HG03342 (cell line): ENCODE results near the gene RNF149.
"Not testable (repeated sequence)": the region's sequence is repeated elsewhere in the genome, so short reads cannot be mapped to it uniquely, and the experiment has no call there.

Experiments used
- ATAC-seq: cut with Tn5 transposase; IDR thresholded peaks from one replicate; pipeline ENCODE4 v1.9.1; 2021; ENCODE audit warnings: mild to moderate bottlenecking, moderate library complexity; ENCODE audit not compliant: unreplicated experiment

The RNF149 gene

GRCh38 chr2:101263377-101263800 lies 45.1 kb downstream of the RNF149 start:
- no peak for ATAC-seq

GRCh38 chr2:101262142-101262541 lies 46.4 kb downstream of the RNF149 start:
- no peak for ATAC-seq

- no peak for ATAC-seq
These were observed 49.7 kb downstream of the RNF149 start for GRCh38 chr2:101258804-101259203.

GRCh38 chr2:101256316-101256715 lies 52.2 kb downstream of the RNF149 start:
- no peak for ATAC-seq

- no peak for ATAC-seq
These were observed 53.0 kb downstream of the RNF149 start for GRCh38 chr2:101255501-101255900.

GRCh38 chr2:101253703-101254450 lies 54.6 kb downstream of the RNF149 start:
- no peak for ATAC-seq

GRCh38 chr2:101253013-101253702 lies 55.3 kb downstream of the RNF149 start:
- peak; percentile 56 for ATAC-seq

GRCh38 chr2:101252408-101253012 lies 56.0 kb downstream of the RNF149 start, which contains the start of gene CNOT11:
CNOT11 (plus strand) TSS chr2:101252886; CDS start chr2:101252965, 79 bp downstream.
- peak; percentile 85 for ATAC-seq

- peak; percentile 47 for ATAC-seq
These were observed 56.6 kb downstream of the RNF149 start for GRCh38 chr2:101251844-101252407.

GRCh38 chr2:101251246-101251781 lies 57.2 kb downstream of the RNF149 start:
- not testable (repeated sequence) for ATAC-seq

GRCh38 chr2:101249826-101250225 lies 58.7 kb downstream of the RNF149 start:
- no peak for ATAC-seq

- not testable (repeated sequence) for ATAC-seq
These were observed 59.7 kb downstream of the RNF149 start for GRCh38 chr2:101248756-101249155.

- not testable (repeated sequence) for ATAC-seq
These were observed 63.0 kb downstream of the RNF149 start for GRCh38 chr2:101245468-101245867.

GRCh38 chr2:101244899-101245298 lies 63.6 kb downstream of the RNF149 start:
- ATAC-seq = not testable (repeated sequence)

GRCh38 chr2:101244373-101244772 lies 64.1 kb downstream of the RNF149 start:
- ATAC-seq = not testable (repeated sequence)

GRCh38 chr2:101241158-101241557 lies 67.3 kb downstream of the RNF149 start:
- ATAC-seq = no peak

GRCh38 chr2:101240694-101241093 lies 67.8 kb downstream of the RNF149 start:
- not testable (repeated sequence) for ATAC-seq

- ATAC-seq = not testable (repeated sequence)
These were observed 68.8 kb downstream of the RNF149 start for GRCh38 chr2:101239760-101240118.

GRCh38 chr2:101238930-101239759 lies 69.4 kb downstream of the RNF149 start:
- ATAC-seq = no peak

- ATAC-seq = not testable (repeated sequence)
These were observed 70.6 kb downstream of the RNF149 start for GRCh38 chr2:101237944-101238343.
